GM12874 (cell line): ENCODE measurements around the gene SLC23A2.

Experiments
- CTCF ChIP-seq: IDR thresholded peaks from 2 replicates; pipeline ENCODE4 v1.5.1; 2011; ENCODE audit warnings: low read depth, mild to moderate bottlenecking, control low read depth, low read length, moderate library complexity; ENCODE audit not compliant: insufficient read depth

The SLC23A2 gene

GRCh38 chr20:4836935-4837334, 164.4 kb downstream of the SLC23A2 start:
- no peak for TF ChIP-seq CTCF

GRCh38 chr20:4836473-4836872, 164.8 kb downstream of the SLC23A2 start:
- TF ChIP-seq CTCF: no peak

DNA sequence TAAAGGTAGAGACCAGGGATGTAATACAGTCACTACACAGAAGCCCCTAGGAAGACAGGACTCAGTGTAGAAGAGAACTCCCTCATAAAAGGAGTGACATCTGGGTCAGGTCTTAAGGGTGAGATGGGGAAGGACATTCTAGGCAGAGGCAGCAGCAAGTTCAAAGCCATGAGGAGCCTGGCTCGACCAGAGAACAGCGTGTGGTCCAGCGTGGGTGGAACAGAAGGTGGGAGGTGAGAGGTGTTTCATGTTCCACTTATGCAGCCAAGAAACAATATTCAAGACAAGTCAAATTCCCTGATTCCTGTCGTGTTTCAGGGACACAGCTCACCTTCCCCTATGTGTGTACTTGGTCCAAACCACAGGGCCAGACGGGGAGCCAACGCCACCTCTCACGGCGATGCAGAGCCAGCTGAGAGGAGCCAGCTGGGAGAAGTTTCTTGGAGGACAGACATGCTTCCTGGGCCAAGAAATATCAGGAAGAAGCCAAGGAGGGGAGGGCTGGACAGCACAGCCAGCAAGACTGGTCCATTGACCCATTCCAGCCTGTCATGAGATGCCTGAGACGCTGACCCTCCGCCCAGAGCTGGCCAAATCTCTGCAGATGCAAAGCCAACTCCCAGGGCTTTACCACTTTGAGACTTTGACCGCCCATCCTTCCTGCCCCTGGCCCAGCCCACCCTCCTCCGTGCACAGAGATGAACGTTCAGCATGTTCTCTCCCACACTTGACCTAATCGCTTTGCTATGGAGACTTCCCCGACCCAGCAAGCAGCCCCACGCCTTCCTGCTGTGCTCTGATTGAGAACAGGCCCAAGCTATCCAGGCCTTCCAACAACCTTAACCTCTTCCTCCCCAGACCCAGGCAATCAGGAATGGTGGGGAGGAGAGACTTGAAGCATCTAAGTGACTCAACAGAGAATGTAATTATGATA, 165.8 kb downstream of the SLC23A2 start:
- no peak for TF ChIP-seq CTCF

- TF ChIP-seq CTCF: no peak
Observed at GRCh38 chr20:4833074-4833728, 168.1 kb downstream of the SLC23A2 start.

DNA sequence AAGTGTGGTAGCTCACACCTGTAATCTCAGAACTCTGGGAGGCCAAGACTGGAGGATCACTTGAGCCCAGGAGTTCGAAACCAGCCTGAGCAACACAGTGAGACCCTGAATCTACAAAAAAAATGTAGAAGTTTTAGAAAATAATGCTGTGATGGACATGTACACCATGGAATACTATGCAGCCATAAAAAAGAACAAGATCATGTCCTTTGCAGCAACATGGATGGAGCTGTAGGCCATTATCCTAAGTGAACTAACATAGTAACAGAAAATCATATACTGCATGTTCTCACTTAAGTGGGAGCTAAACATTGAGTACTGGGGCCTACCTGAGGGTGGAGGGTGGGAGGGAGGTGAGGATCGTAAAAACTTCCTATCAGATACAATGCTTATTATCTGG, 168.8 kb downstream of the SLC23A2 start:
- no peak for TF ChIP-seq CTCF

GRCh38 chr20:4830696-4831095, 170.6 kb downstream of the SLC23A2 start:
- no peak for TF ChIP-seq CTCF

DNA sequence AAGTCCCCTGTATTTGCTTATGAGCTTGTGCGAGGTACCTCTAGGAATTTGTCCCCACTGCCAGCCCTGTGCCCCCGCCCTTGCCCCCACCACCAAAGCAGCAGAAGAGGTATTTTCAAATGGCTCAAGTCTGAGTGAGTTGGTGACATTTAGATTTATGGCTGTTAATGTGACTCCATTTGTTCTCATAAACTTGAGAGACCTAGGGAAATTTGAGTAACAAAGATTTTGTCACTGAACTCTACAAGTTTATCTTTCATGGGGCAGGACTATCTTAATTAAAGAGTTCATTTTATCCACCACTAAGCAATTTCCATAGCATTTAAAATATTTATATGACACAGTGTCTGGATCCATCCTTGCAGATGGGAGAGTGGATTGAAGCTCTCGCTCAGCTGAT, 171.1 kb downstream of the SLC23A2 start:
- TF ChIP-seq CTCF: no peak
